GM19193 (cell line): ENCODE measurements around the gene STXBP2.

Experiments
- POLR2A ChIP-seq: IDR thresholded peaks from 4 replicates; pipeline ENCODE4 v1.6.1; 2011; ENCODE audit not compliant: insufficient read depth, insufficient read length; ENCODE audit errors: extremely low read depth

The STXBP2 gene

DNA sequence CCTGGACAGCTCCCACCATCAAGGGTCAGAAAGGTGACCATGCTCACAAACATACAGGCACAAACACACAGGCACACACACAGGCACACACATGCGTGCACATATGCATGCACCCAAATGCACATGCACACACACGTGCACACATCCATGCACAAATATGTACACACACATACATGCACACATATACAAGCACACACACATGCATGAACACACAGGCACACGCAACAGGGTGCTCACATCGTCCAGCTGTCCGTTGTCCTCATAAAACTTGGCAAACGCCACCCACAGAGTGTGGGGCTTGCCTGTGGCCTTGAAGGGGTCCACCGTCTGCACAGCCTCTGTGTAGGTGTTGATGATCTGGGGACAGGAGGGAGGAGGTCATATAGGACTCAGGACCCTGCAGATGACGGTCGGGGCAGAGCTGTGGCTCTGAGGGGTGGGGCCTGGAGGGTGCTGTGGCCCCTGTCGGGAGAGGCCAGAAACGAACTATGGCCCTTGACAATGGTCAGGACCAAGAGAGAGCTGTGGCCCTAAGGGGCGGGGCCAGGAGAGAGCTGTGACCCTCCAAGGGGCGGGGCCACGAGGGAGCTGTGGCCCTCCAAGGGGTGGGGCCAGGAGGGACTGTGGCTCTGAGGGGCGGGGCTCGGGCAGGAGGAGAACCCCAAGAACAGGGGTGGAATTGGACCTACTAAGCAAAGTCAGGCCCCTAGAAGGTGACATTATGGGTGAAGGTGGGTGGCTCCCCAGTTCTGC lies 13.8 kb upstream of the STXBP2 start:
- TF ChIP-seq POLR2A: no peak

DNA sequence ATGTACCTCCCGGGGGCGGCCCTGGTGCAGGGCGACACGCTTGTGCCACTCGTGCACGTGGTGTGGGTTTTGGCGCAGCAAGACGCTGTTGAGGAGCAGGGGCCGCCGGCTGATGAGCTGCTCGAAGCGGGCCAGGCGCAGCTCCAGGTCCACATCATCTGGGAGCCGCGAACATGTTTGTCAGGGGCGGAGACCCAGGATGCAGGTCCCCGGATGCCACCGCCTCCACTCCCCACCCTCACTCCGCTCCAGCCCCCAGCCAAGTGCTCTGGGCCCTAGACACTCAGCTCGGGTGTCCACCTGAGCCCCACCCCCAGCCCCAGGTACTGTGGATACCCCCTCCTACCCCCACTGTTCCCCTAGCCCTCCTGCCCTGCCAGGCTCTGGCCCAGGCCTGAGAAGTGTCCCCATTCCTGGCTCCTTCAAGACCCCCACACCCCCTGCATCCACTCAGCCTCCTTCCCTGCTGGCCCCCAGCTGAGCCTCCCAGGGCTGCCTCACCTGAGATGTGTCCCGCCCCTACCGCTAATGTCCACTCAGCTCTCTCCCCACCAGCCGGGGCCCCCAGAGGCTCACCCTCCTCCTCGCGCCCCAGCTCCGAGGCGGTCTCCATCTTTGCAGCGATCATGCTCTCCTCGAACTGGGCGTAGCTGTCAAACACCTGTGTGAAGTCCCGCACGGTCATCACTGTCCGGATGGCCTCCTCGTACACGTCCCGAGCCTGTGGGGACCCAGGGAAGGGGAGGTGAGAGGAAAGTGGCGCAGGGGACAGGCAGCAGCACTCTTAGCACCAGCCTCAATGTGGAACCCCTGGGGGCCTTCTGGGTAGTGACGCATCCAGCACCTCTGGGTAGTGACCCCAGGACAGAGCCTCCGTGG lies 12.9 kb upstream of the STXBP2 start:
- TF ChIP-seq POLR2A: no peak

DNA sequence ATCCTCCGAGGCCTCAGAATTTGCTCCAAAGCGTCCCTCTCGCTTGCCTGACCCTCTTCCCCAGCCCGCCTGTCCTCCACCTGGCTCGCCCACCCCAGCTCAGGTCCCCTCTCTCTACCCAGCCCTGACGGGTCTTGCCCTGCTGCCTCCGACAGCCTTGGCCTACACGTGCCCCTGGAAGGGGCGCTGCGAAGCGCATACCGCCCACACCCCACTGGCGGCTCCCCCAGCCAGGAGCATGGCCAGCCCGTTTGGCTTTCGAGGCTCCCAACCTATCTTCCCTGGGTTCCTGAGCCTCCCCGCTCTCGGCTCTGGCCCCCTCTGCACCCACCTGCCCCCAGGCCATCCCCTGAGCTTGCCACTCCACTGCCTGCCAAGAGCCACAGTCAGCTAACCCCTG lies 12.1 kb upstream of the STXBP2 start:
- TF ChIP-seq POLR2A: no peak

DNA sequence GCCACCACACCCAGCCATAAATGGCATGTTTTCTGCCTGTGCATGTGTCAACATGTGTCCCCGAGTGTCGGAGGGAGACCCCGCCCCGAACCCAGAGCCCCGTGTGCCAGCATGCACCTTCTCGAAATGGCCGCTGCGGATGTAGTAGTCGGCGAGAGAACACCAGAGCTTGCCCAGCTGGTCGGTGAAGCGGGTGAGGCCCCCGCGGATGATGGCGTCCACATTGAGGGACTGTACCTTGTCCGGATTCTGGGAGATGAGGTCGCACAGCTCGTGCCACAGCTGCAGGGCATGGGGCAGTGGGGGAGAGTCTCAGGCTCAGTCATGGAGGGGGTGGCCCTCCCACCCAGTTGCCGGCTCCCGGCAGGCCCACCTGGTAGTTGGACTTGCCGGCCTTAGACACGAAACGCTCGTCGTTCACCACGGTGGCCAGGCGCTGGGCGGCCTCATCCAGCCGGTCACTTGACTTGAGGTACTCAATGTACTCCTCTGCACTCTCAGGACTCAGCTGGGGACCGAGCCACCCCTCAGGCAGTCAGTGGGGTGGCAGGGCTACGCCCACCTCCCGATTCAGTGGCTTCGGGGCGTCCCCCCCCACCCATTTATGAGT lies 11.0 kb upstream of the STXBP2 start:
- no peak for TF ChIP-seq POLR2A

DNA sequence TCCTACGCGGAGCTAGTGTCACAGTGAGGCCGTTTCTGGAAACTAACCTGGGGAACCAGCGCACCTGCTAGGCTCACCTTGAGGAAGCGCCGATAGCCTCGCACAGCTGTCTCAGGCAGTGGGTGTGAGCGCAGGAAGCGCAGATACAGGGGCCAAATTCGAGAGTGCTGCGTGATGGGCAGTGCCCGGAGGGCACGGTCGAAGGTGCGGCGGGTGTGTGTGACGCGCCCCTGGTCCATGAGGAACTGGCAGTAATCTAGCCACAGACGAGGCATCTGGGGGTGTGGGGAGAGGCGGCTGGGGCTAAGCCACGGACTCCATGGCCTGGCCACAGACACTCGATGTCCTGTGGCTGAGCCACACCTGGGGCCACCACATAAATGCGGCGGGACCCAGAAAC lies 9.7 kb upstream of the STXBP2 start:
- TF ChIP-seq POLR2A: no peak

DNA sequence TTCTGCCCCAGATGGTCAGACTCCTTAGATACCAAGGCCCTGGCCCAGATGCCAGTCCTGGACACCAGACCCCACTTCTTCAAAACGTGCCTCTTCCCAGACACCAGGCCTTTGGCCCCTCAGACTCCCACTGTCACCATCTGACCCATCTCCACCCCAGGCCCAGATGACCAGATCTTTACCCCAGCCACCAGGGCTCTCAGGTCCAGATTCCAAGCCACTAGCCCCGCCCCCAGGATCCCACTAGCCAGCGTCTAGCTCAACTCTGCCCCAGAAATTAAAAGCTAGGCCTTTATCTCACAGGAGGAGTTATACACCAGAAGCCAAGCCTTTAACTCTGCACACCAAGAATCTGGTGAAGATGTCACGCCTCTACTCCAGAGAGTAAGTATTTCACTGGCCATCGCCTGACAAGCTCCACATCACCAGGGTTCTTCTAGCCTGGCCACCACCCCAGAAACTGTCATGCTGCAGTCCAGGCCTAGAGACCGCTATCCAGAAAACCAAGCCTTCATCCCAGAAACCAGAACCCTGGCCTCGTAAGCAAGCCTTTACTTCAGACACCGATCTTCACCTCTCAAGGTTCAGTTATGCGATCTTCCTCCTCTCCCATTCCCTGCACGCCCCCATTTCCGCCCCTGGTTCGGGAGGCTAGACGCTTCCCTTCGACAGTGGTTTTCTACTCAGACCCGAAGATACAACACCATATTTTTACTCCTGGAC lies 8.2 kb upstream of the STXBP2 start:
- no peak for TF ChIP-seq POLR2A

DNA sequence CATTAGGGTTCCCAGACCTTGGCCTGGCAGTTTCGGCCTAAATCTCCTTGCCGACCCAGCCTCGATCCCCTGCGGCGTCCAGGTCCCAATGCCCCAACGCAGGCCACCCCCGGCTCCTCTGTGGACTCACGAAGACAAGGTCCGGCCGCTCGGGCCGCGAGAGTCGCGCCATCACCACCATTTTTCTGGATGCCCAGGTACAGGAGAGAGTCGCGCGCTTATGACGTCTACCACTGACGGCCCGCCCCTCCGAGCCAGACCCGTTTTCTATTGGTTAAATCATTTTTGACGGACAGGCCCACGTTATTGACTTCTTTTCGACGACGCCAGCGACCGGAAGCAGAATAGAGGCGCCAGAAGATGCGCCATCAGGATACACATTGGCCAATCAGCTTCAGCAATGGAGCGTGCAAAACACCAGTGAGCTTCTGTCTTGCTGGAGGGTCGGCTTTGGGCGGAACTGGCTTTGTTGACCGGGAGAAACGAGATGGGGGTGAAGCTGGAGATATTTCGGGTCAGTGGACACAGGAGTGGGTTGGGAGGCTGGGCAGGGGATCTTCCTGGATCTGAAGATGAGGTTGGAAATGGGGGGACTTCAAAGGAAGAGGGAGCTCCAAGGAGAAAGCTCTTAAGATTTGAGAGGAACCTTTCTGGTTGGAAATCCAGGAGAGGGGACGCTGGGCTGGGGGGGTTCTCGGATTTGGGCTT lies 7.4 kb upstream of the STXBP2 start, which contains the start of the genes PET100 and XAB2:
TSS of gene PET100 (plus strand) at position 447 of the 708 bp plus-strand sequence. CDS start at position 488, 41 bp downstream.
TSS of gene XAB2 (minus strand) at position 199 of the 708 bp plus-strand sequence. CDS start at position 181, 18 bp downstream.
- peak; percentile 70 for TF ChIP-seq POLR2A

DNA sequence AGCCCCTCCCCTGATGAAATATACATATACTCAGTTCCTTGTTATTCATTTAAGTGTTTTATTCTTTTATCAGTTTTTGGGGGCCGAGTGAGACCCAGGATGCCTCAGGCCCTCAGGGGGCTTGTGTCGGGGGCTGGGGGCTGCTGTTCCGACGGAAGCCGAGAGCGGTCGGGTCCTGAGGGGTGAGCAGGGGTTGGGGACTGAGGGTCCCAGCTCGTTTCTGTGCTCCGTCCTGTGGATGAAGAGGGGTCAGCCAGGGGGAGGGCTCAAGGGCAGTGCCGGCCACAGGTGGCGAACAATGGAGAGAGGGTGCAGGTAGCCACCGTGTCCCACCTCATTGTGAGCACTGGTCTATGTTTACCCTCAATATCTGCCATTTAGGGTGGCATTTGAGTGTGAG lies 5.3 kb upstream of the STXBP2 start:
- TF ChIP-seq POLR2A: no peak

DNA sequence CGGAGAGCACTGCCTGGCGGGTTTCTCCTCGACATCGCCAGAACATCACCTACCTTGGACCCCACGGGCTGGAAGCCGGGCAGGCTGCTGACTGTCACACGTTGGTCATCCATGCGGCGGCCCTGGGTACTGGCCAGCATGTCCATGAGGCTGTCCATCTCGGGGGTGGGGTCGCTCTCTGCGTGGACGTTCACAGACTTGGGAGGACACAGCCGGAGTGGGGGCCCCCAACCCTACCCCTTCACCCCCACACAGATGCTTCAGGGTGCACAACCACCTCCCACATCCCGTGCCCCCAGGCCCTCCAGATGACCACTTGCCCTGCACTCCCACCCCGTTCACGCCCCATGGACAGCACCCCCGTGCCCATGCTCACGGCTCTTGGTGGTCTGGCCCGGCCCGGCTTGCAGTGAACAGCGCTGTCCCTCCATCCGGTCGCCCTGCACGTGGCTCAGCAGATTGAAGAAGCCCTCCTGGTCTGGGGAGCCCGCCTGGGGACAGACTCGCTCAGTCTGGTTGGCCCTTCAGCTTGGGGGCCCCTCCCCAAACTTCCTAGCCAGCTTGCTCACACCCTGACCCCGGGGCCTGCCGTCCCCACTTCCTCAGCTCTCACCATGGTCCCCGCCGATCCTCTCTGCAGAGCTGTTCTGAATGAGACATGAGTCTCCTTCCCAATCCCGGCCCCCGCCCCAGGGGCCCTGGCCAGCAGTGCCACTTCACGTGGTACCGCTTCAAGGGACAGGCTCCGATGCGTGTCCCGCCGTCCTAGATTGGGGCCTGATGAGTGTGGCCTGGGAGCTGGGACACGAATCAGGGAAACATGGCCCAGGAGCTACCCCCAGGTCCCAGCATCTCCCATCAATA lies 4.3 kb upstream of the STXBP2 start:
- no peak for TF ChIP-seq POLR2A

DNA sequence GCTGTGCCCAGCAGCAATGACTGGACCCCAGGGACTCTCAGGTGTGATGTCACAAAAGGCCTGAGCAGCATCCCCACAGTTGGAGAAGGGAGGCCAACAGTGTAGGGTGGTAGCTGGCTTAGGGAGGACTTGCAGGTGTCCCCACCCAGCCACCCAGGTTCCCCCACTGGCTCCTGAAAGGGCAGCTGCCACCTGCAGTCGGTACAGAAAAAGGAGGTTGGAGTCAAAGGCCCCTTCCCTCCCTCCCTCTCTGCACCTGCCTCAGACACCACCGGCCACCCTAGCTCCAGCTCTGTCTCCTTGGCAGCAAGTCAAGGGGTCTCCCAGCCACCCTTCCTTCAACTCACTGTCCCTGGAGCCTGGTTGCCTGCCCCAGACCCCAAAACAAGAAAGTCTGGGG lies 3.2 kb upstream of the STXBP2 start, which contains the start of gene PCP2:
TSS of gene PCP2 (minus strand) at position 22 of the 400 bp plus-strand sequence. CDS start 262 bp downstream, outside the sequence.
- no peak for TF ChIP-seq POLR2A

DNA sequence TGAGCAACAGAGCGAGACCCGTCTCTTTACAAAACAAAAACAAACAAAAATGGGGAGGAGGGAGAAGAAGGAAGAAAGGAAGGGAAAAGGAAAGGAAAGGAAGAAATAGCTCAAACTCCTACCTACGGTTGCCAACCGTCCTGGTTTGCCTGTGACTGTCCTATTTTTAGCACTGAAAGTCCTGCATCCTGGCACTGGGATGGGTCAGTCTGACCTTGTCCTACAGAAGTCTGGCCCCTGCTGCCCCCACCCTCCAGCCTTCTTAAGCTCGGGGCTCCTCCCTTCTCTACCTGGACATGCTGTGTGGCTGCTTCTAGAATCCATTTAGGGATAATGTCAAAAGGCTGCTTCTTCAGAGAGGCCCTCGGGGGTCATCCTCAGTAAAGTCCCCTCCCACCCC lies 1.2 kb upstream of the STXBP2 start:
- TF ChIP-seq POLR2A: no peak

DNA sequence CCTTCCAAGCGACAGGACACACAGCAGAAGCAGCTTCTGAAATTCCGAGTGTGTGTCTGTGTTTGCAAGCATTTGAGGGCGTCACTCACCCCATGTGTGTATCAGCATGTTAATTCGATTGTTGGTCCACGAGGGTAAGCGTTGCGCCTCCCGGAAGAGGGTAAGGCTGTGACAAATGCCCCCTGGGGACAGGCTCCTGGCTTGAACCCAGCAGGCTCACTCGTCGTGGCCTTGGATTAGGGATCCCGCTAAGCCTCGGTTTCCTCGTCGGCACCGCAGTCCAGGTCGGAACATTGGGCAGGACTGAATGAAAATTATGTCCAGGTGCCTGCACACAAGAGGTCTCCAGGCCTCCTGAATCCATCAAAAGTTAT lies 606 bp upstream of the STXBP2 start:
- TF ChIP-seq POLR2A: no peak
